Omental fat pad (tissue), 4 donors: Measurements from ENCODE around the gene RFX1. TPM values are rescaled to one million over a fixed set of nuclear protein-coding genes. Genes with fewer than 3 reads are reported as not detected.
"Not testable (repeated sequence)": the region's sequence is repeated elsewhere in the genome, so short reads cannot be mapped to it uniquely, and the experiment has no call there.

ENCODE experiments used
- ATAC-seq: fragments of 150-250 bp; one replicate; pipeline ENCODE4 v1.9.1; 2016; ENCODE audit warnings: mild to moderate bottlenecking, moderate library complexity; ENCODE audit not compliant: low FRiP score
- DNase-seq: peaks from one replicate; pipeline ENCODE4 v3.0.0-alpha.2; 2019; ENCODE audit warnings: low spot score
- total RNA-seq, 4 donors: library from RNA; depleted of rRNA; stranded (reverse); fragments of >200 nt; gene quantifications; one replicate each; pipeline ENCODE4 v1.1.0, GENCODE V29; 2016
- TF ChIP-seq, protein P1 (sequence below), 3 donors: fragments of 450-650 bp; IDR thresholded peaks; one replicate each; pipeline ENCODE4 v1.5.1; 2016 to 2017; ENCODE audit warnings: antibody characterized with exemption in 3 of 3, mild to moderate bottlenecking in 3 of 3, moderate library complexity in 2 of 3

The RFX1 gene
- total RNA-seq, 4 donors from 2014 or later = 2.8 to 7.6 (median 3.2) TPM

DNA sequence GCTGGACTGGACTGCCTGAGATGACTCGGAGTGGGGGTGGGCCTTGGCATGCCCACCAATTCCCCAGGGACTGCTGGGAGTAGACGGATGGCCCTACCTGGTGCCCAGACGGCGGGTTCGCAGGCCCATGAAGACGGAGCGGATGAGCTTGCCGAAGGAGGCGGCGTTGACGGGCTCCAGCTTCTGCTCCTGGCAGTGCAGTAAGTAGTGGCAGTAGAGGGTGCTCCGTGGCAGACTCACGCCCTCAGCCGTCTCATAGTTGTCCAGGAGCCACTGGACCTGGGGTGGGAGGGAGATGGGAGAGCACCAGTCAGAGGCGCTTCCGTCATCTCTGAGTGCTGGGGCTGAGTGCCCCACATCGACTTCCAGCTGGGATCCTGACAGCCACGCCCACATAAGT lies 36.2 kb downstream of the RFX1 start:
- no peak for DNase-seq
- no peak for ATAC-seq

DNA sequence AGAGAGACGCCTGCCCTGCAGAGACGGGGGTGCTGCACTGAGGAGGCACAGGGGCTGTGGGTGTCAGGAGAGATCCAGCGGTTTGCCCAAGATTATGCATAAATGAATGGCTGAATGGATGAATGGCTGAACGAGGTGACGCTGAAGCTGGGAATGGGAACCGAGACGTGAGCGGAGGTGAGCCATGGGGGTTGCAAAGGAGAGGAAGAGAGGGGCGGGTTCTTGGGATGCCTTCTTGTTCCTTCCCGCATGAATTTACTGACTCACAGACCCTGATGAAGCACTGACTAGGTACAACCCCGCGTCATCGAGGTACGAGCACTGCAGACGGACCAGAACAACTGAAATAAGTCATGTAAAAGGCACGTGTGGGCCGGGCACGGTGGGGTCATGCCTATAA lies 37.1 kb downstream of the RFX1 start:
- DNase-seq = no peak
- TF ChIP-seq, protein P1, sequence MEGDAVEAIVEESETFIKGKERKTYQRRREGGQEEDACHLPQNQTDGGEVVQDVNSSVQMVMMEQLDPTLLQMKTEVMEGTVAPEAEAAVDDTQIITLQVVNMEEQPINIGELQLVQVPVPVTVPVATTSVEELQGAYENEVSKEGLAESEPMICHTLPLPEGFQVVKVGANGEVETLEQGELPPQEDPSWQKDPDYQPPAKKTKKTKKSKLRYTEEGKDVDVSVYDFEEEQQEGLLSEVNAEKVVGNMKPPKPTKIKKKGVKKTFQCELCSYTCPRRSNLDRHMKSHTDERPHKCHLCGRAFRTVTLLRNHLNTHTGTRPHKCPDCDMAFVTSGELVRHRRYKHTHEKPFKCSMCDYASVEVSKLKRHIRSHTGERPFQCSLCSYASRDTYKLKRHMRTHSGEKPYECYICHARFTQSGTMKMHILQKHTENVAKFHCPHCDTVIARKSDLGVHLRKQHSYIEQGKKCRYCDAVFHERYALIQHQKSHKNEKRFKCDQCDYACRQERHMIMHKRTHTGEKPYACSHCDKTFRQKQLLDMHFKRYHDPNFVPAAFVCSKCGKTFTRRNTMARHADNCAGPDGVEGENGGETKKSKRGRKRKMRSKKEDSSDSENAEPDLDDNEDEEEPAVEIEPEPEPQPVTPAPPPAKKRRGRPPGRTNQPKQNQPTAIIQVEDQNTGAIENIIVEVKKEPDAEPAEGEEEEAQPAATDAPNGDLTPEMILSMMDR (IDR thresholded peaks at IDR 0.05) = no peak
- no peak for ATAC-seq

More for the DNA sequence above, 36.2 kb downstream of the RFX1 start:
- TF ChIP-seq, protein P1 (IDR thresholded peaks at IDR 0.05) = no peak

DNA sequence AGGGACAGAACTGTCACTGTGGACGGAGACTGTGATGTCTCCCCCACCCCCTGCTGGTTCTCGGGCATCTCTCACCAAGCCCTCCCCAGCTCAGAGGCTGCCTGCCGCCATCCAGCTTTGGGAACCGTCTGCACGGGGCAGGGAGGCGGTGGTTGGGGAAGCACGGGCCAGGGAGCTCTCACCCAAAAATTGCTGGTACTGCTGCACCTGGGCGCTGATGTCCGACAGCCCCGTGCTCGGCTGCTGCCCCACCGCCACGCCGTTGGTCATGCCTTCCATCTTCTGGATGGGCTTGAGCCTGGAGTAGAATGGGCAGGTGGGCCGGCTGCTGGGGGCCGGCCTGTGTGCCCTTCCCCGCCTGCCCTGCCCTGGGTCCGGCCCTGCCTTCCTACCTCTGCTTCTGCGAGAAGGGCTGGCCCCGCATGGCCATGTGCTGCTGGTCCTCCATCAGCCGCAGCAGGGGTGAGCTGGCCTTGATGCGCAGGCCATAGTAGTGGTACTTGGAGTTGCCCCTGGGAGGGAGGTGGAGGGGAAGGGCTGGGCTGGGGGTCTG lies 37.7 kb downstream of the RFX1 start:
- DNase-seq (no peak), ATAC-seq (no peak)
- TF ChIP-seq, protein P1 (IDR thresholded peaks at IDR 0.05) = no peak

DNA sequence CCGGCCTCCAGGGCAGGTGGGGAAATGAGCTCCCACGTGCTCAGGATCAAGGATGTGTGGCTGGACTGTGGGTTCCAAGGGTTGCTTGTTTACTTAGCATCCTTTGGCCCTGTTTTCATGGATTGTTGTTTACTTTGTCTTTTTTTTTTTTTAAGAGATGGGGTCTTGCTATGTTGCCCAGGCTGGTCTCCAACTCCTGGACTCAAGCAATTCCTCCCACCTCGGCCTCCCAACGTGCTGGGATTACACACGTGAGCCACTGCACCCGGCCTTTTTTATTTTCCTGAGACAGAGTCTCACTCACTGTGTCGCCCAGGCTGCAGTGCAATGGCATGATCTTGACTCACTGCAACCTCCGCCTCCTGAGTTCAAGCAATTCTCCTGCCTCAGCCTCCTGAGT lies 38.9 kb downstream of the RFX1 start:
- DNase-seq, ATAC-seq: not testable (repeated sequence)

DNA sequence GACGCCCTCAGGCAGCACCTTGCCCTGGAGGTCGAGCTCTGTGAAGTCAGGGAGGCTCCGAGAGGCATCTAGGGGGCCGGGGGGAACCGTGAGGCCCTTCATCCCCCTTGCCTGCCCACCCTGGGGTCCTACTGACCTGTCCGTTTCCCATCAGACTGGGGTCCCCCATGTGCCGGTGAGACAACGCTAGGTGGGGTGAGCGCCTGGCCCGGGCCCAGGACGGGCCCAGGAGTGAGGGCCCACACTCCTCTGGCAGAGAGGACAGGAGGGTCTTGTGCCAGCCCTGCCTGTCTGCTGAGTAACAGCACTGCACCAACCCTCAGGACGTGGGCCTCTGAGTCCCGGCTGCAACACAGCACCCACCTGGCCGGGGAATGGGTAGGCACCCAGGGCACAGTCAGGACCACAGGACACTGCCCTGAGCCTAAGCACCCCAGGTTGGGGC lies 39.4 kb downstream of the RFX1 start:
- DNase-seq = no peak
- TF ChIP-seq, protein P1 (IDR thresholded peaks at IDR 0.05) = no peak
- no peak for ATAC-seq

DNA sequence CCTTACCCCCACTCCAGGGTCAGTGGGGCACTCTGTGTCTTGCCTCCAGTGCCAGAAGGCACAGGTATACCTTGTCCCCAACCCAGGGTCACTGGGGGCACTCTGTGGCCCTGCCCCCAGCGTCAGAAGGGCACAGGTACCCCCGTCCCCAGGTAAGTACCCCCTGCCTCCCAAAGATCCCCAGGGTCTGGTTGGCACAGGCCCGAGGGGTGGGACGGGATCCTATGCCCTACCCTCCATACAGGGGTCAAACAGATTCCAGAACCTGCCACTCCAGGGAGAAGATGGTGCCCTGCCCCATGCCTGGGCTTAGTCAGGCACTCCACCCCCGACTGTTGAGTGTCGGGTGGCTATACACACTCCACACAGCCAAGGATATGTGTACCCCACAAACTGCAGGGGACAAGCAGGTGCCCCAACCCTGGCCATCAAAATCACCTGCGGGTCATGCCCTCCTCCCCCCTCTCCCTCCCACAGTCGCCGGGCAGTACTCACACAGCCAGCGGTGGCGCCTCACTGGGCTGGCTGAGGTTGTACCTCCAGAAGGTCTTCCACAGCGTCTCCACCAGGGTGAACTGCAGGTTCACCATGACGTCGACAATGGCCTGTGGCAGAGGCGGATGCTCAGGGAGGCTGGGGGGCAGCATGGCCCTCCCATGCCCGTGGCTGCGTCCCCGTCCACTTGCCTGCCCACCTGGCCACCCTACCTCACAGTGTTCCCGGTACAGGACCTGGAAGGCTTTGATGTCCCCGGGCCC lies 40.0 kb downstream of the RFX1 start:
- TF ChIP-seq, protein P1 (IDR thresholded peaks at IDR 0.05) = no peak
- DNase-seq (no peak), ATAC-seq (no peak)

DNA sequence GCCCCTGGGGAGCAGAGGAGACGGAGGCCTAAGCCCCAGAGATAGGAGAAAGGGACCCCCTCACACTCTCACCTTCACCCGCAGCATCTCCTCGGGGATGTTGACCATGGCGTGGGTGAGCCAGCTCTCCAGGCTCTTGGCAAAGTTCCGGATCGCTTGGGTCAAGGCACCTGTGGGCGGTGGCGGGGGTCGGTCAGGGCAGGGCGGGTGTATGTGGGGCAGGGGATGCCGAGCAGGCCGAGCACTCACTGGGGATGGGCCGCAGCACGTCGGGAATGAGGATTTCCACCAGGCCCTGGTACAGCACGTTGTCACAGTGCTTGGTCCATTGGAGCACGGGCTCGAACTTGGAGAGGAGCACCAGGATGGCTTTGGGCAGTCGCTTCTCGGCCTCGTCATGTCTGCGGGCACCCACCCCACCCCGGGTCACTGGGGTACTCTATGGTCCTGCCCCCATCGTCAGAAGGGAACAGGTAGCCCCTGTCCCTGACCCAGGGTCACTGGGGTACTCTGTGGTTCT lies 40.7 kb downstream of the RFX1 start:
- DNase-seq (no peak), ATAC-seq (no peak)

More for the DNA sequence above, 40.7 kb downstream of the RFX1 start:
- TF ChIP-seq, protein P1 (IDR thresholded peaks at IDR 0.05) = no peak
